CD14-positive monocyte (primary cell): ENCODE data around the gene PRUNE1. TPM values are rescaled to one million over a fixed set of nuclear protein-coding genes. Genes with fewer than 3 reads are reported as not detected.

Source experiments
- DNase-seq, 3 donors: peaks; one replicate each; pipeline ENCODE4 v3.0.0-alpha.2; 2011 to 2022
- H2AFZ ChIP-seq: 2 replicates; pipeline ENCODE4 v1.6.0; 2012; ENCODE audit warnings: mild to moderate bottlenecking, low read depth, low read length, inconsistent platforms; ENCODE audit not compliant: insufficient read depth, poor library complexity, severe bottlenecking
- H3K27ac ChIP-seq, 2 donors: 1 replicate in 1 of 2; 2 replicates in 1 of 2; pipeline ENCODE4 v1.5.1; 2012 to 2013; ENCODE audit warnings: low read length in 2 of 2, control low read depth in 1 of 2, inconsistent platforms in 1 of 2, low read depth in 1 of 2, mild to moderate bottlenecking in 1 of 2
- H3K27me3 ChIP-seq, 2 donors: one replicate each; pipeline versions ENCODE4 v1.6.0 to v1.6.1; 2011 to 2013; ENCODE audit warnings: low read length in 2 of 2; ENCODE audit not compliant: control insufficient read depth in 2 of 2, insufficient read depth in 2 of 2
- H3K36me3 ChIP-seq, 2 donors: replicated peaks in 1 of 2; 1 replicate in 1 of 2; 2 replicates in 1 of 2; pipeline versions ENCODE4 v1.5.1 to v1.6.1; 2012 to 2013; ENCODE audit warnings: low read length in 2 of 2, control low read depth in 1 of 2, inconsistent platforms in 1 of 2, mild to moderate bottlenecking in 1 of 2; ENCODE audit not compliant: insufficient read depth in 2 of 2, control insufficient read depth in 1 of 2
- H3K4me1 ChIP-seq, 2 donors: 1 replicate in 1 of 2; 2 replicates in 1 of 2; pipeline versions ENCODE4 v1.5.1 to v1.6.1; 2012 to 2013; ENCODE audit warnings: low read length in 2 of 2, control low read depth in 1 of 2, inconsistent platforms in 1 of 2, mild to moderate bottlenecking in 1 of 2, moderate library complexity in 1 of 2; ENCODE audit not compliant: insufficient read depth in 2 of 2, control insufficient read depth in 1 of 2
- H3K4me2 ChIP-seq: replicated peaks from 2 replicates; pipeline ENCODE3; 2012; ENCODE audit warnings: low read length, moderate library complexity, mild to moderate bottlenecking; ENCODE audit not compliant: poor library complexity, severe bottlenecking; ENCODE audit errors: extremely low read depth
- H3K4me3 ChIP-seq, 3 experiments: fragments of 200-600 bp in 1 of 3; sonication (generic) in 1 of 3; replicated peaks in 1 of 3; 1 replicate in 2 of 3; 2 replicates in 1 of 3; pipeline ENCODE4 v1.5.1; 2011 to 2013; ENCODE audit warnings: low read length in 3 of 3, mild to moderate bottlenecking in 3 of 3, control low read depth in 2 of 3, low read depth in 2 of 3, inconsistent platforms in 1 of 3, moderate library complexity in 1 of 3
- H3K79me2 ChIP-seq: 2 replicates; pipeline ENCODE4 v1.6.0; 2012; ENCODE audit warnings: mild to moderate bottlenecking, control low read depth, inconsistent platforms, low read length, moderate library complexity; ENCODE audit not compliant: insufficient read depth
- H3K9ac ChIP-seq: 2 replicates; pipeline ENCODE4 v1.6.0; 2017; ENCODE audit warnings: low read length, mild to moderate bottlenecking; ENCODE audit not compliant: insufficient read depth, poor library complexity, severe bottlenecking
- H3K9me3 ChIP-seq, 2 donors: replicated peaks in 1 of 2; 1 replicate in 1 of 2; 2 replicates in 1 of 2; pipeline versions ENCODE4 v1.5.1 to v1.6.1; 2012 to 2013; ENCODE audit warnings: low read length in 2 of 2, control low read depth in 1 of 2; ENCODE audit not compliant: control insufficient read depth in 1 of 2, insufficient read depth in 1 of 2
- H4K20me1 ChIP-seq: 2 replicates; pipeline ENCODE4 v1.6.0; 2012; ENCODE audit warnings: mild to moderate bottlenecking, low read length, control low read depth, moderate library complexity; ENCODE audit not compliant: insufficient read depth
- H3K27ac Mint-ChIP-seq, 7 donors: one replicate each; pipeline ENCODE4 v1.8.0; 2020; ENCODE audit warnings: mild to moderate bottlenecking in 7 of 7, mixed read lengths in 7 of 7, moderate library complexity in 6 of 7, inconsistent platforms in 2 of 7
- H3K27me3 Mint-ChIP-seq, 3 donors: one replicate each; pipeline ENCODE4 v1.8.0; 2021 to 2022; ENCODE audit warnings: low read depth in 3 of 3, mild to moderate bottlenecking in 3 of 3, mixed read lengths in 3 of 3, moderate library complexity in 3 of 3, inconsistent platforms in 1 of 3
- H3K36me3 Mint-ChIP-seq, 2 donors: one replicate each; pipeline ENCODE4 v1.8.0; 2020; ENCODE audit warnings: mixed read lengths in 2 of 2, inconsistent platforms in 1 of 2, mild to moderate bottlenecking in 1 of 2
- H3K4me1 Mint-ChIP-seq: one replicate; pipeline ENCODE4 v1.8.0; 2020; ENCODE audit warnings: mild to moderate bottlenecking, mixed read lengths
- H3K4me3 Mint-ChIP-seq, 2 donors: one replicate each; pipeline ENCODE4 v1.8.0; 2020; ENCODE audit warnings: mild to moderate bottlenecking in 2 of 2, mixed read lengths in 2 of 2, moderate library complexity in 1 of 2
- H3K9me3 Mint-ChIP-seq, 7 donors: one replicate each; pipeline ENCODE4 v1.8.0; 2020 to 2022; ENCODE audit warnings: mixed read lengths in 7 of 7, mild to moderate bottlenecking in 6 of 7, moderate library complexity in 6 of 7, inconsistent platforms in 2 of 7
- WGBS: methylation state at CpG from one replicate; pipeline ENCODE4 v1.1.5; 2013; ENCODE audit warnings: missing lambda C conversion rate; ENCODE audit not compliant: insufficient coverage; 5-methylcytosine and 5-hydroxymethylcytosine counted together
- intact Hi-C, 2 donors: fragments of 100-400 bp; cut with micrococcal nuclease; formaldehyde crosslinking; loops; one replicate each; pipeline versions ENCODE4 v1.15.0 to v1.15.1; 2023
- polyA plus RNA-seq, 3 donors: library from polyadenylated mRNA; depleted of rRNA in 1 of 3; unstranded in 2 of 3; stranded (reverse) in 1 of 3; fragments of 300-500 nt in 2 of 3; fragments of >200 nt in 1 of 3; fragmentation: Illumina TruSeq in 2 of 3; gene quantifications; 1 replicate in 2 of 3; 2 replicates in 1 of 3; pipeline ENCODE4 v1.2.3, GENCODE V29; 2012 to 2021
- TF ChIP-seq, protein P1 (sequence below): fragments of 200-600 bp; IDR thresholded peaks from one replicate; pipeline ENCODE4 v1.8.0; 2022; ENCODE audit warnings: antibody characterized with exemption, mild to moderate bottlenecking

The PRUNE1 gene
- polyA plus RNA-seq, 3 donors: 8.4 to 22.8 (median 22.6) TPM

DNA sequence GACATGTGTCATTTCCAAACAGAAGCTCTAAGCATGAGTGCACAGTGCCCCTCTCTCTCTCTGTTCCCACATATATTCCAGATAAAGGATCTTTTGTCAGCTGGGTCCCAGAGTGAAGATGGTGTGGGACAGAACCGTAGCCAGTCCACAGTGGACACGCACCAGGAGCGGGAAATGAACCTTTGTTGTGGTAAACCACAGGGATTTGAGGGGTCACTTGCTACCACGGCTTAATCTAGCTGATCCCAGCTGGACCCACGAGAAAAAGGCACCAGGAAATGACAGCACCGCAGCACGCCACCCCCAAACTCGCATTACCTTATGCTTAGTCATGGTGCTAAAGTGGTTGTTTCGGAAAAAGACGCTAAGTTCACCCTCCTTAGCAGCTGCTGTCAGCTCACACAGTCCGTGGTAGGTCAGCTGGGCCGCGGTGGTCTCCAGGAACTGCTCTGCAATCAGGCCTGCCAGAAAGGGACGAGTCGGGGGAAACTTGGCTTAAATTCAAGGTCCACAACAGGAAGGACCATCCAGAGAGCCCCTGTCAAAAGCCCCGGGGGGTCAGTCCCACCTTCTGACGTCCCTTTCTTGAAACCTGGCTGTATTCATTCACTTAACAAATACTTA, 9.1 kb upstream of the PRUNE1 start:
- H3K79me2 ChIP-seq: peaks cover 35% of the 10 kb centered on the region
- H3K9ac ChIP-seq: no peak overlapping the region
- no peaks in the 10 kb centered on the region for H3K9me3 ChIP-seq
- H3K4me1 ChIP-seq: peaks cover 54 to 55% of the 10 kb centered on the region in 2 donors
- Mint-ChIP-seq H3K9me3 (peaks cover 0 to 3% (median 0%) of the 10 kb centered on the region in 7 donors), H3K4me3 (peak overlapping the region in 1 of 2 donors; percentile 45), H3K36me3 (peaks cover 57 to 67% of the 10 kb centered on the region in 2 donors), H3K27me3 (peaks cover 2 to 3% (median 2%) of the 10 kb centered on the region in 3 donors), H3K4me1 (peaks cover 59% of the 10 kb centered on the region), H3K27ac (peak overlapping the region; percentile 30 to 87 (median 77))
- TF ChIP-seq, protein P1, sequence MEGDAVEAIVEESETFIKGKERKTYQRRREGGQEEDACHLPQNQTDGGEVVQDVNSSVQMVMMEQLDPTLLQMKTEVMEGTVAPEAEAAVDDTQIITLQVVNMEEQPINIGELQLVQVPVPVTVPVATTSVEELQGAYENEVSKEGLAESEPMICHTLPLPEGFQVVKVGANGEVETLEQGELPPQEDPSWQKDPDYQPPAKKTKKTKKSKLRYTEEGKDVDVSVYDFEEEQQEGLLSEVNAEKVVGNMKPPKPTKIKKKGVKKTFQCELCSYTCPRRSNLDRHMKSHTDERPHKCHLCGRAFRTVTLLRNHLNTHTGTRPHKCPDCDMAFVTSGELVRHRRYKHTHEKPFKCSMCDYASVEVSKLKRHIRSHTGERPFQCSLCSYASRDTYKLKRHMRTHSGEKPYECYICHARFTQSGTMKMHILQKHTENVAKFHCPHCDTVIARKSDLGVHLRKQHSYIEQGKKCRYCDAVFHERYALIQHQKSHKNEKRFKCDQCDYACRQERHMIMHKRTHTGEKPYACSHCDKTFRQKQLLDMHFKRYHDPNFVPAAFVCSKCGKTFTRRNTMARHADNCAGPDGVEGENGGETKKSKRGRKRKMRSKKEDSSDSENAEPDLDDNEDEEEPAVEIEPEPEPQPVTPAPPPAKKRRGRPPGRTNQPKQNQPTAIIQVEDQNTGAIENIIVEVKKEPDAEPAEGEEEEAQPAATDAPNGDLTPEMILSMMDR: no peak
- 4% methylated on average over 12 of the region's 17 CpGs for WGBS
- peaks cover 28 to 52% of the 10 kb centered on the region in 2 donors for H3K36me3 ChIP-seq
- peak in 2 of 3 donors; percentile 43 to 62 for DNase-seq
- H2AFZ ChIP-seq: no peak overlapping the region
- peak overlapping the region in 1 of 3 experiments; percentile 23 for H3K4me3 ChIP-seq
- H3K4me2 ChIP-seq: peak overlapping the region; percentile 19
- no peaks in the 10 kb centered on the region for H3K27me3 ChIP-seq
- intact Hi-C loops: loop anchor here in 1 of 2 donors (5.0 kb wide), 1 partner anchor 237 kb away; no protein-coding TSS in a partner anchor
- H3K27ac ChIP-seq: peak overlapping the region; percentile 2 to 29
- peaks cover 23% of the 10 kb centered on the region for H4K20me1 ChIP-seq

DNA sequence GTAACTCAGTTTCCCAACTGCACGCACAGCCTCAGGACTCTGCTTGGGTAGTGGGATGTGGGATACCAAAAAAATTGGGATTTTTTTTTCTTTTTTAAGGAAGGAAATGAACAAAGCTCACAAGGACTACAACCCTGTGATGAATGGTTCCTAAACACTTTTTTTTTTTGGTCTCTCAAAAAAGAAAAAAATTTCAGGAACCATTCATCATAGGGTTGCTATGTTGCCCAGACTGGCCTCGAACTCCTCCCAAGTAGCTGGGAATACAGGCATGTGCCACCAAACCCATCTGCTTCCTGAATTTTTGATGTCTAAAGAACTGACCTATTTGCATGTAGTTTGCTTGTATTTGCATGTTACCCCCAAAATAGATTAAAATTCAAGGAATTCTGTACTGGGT, 8.3 kb upstream of the PRUNE1 start:
- WGBS: no CpG with 5 or more reads among the region's 2 CpGs
- Histone ChIP-seq H3K27me3 (no peaks in the 10 kb centered on the region), H3K4me2 (peak overlapping the region; percentile 19), H3K9me3 (no peaks in the 10 kb centered on the region), H4K20me1 (peaks cover 23% of the 10 kb centered on the region), H3K9ac (no peak overlapping the region), H3K79me2 (peaks cover 43% of the 10 kb centered on the region), H2AFZ (no peak overlapping the region), H3K36me3 (peaks cover 28 to 48% of the 10 kb centered on the region in 2 donors), H3K27ac (peak overlapping the region in 1 of 2 donors; percentile 29), H3K4me1 (peaks cover 62% of the 10 kb centered on the region in 2 donors), H3K4me3 (peak overlapping the region in 1 of 3 experiments; percentile 23)
- Mint-ChIP-seq H3K9me3 (peaks cover 0 to 3% (median 0%) of the 10 kb centered on the region in 7 donors), H3K27me3 (peaks cover 0 to 3% (median 2%) of the 10 kb centered on the region in 3 donors), H3K36me3 (peaks cover 52 to 63% of the 10 kb centered on the region in 2 donors), H3K4me1 (peaks cover 66% of the 10 kb centered on the region), H3K4me3 (no peak overlapping the region), H3K27ac (peak overlapping the region in 1 of 7 donors; percentile 61)
- DNase-seq: no peak
- intact Hi-C loops: loop anchor here (5.0 to 10.0 kb wide), 2 partner anchors 165 to 238 kb away; partner anchors contain the start of genes LYSMD1 (in 1 of the 2) and SCNM1 (in 1 of the 2)
- TF ChIP-seq, protein P1: no peak
